ENCODE measurements around the gene CHMP5. TPM values are rescaled to one million over a fixed set of nuclear protein-coding genes. Genes with fewer than 3 reads are reported as not detected.

CHMP5 gene
- polyA plus RNA-seq, 1 donor from 2014 or later = 286 TPM

DNA sequence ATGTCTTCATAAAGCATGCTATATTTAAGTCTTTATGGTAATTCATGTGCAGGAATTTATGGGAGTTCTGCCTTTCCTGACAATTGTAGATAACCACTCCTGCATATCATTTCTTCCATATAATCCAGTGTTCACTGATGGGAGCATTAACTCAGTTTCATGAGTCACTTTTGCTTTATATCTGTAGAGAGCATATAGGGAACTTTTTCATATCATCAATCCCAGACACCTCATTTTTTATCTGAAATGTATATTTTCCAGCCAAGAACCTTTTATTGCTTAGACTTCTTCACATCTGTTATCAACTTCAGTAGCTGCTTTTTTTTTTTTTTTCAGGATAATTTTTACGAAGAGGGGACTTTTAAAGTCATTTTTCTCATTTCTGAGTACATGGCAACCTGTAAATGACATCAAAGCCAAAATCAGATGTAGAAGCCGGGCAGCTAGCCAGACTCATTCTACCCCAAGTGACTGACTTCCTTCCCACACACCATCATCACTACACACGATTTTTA lies 66.6 kb downstream of the CHMP5 start:
- Histone ChIP-seq H3K4me2 (ENCODE audit: low read length) (no peak overlapping the region), H3K9me2 (ENCODE audit: insufficient read depth, low read length) (no peaks in the 10 kb centered on the region), H3K4me3 (ENCODE audit: low read length) (no peak overlapping the region), H3K27me3 (ENCODE audit: insufficient read depth, low read depth, low read length) (no peaks in the 10 kb centered on the region), H3K79me2 (replicated peaks; ENCODE audit: insufficient read depth, low read length) (no peaks in the 10 kb centered on the region), H3K27ac (ENCODE audit: low read length) (no peak overlapping the region), H3K36me3 (ENCODE audit: insufficient read depth, low read length) (peaks cover 4% of the 10 kb centered on the region), H3K9ac (ENCODE audit: low read length) (no peak overlapping the region), H3K9me3 (ENCODE audit: low read length) (no peaks in the 10 kb centered on the region), H2AFZ (ENCODE audit: low read depth, low read length) (no peak overlapping the region), H4K20me1 (ENCODE audit: insufficient read depth) (no peaks in the 10 kb centered on the region), H3F3A (ENCODE audit: insufficient read depth, low read length, poor library complexity, severe bottlenecking) (no peaks in the 10 kb centered on the region)
- TF ChIP-seq, protein P1, sequence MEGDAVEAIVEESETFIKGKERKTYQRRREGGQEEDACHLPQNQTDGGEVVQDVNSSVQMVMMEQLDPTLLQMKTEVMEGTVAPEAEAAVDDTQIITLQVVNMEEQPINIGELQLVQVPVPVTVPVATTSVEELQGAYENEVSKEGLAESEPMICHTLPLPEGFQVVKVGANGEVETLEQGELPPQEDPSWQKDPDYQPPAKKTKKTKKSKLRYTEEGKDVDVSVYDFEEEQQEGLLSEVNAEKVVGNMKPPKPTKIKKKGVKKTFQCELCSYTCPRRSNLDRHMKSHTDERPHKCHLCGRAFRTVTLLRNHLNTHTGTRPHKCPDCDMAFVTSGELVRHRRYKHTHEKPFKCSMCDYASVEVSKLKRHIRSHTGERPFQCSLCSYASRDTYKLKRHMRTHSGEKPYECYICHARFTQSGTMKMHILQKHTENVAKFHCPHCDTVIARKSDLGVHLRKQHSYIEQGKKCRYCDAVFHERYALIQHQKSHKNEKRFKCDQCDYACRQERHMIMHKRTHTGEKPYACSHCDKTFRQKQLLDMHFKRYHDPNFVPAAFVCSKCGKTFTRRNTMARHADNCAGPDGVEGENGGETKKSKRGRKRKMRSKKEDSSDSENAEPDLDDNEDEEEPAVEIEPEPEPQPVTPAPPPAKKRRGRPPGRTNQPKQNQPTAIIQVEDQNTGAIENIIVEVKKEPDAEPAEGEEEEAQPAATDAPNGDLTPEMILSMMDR (IDR thresholded peaks at IDR 0.05; ENCODE audit: poor library complexity, severe bottlenecking) = no peak
- TF ChIP-seq TAF1 (IDR thresholded peaks at IDR 0.05; ENCODE audit: low read depth) = no peak
- no peak for TF ChIP-seq POLR2AphosphoS5 (IDR thresholded peaks at IDR 0.05)
- TF ChIP-seq MXI1 (conservative IDR thresholded peaks at IDR 0.05; ENCODE audit: poor library complexity, severe bottlenecking) = no peak

Other genes starting within 250 kb of the CHMP5 start
- gene DNAJA1, start 239.8 kb upstream of the CHMP5 start, polyA plus RNA-seq = 470 and 547 TPM in 2 replicates
- 25.4 and 27.4 TPM in 2 replicates for gene SMU1, start 188.4 kb upstream of the CHMP5 start, polyA plus RNA-seq
- gene B4GALT1, start 97.7 kb upstream of the CHMP5 start, polyA plus RNA-seq = 0.41 and 0.90 TPM in 2 replicates
- not detected in 2 replicates for gene SPINK4, start 24.9 kb upstream of the CHMP5 start, polyA plus RNA-seq
- gene BAG1, start 341 bp upstream of the CHMP5 start, polyA plus RNA-seq = 90.4 and 94.9 TPM in 2 replicates
- 14.3 and 14.7 TPM in 2 replicates for gene NFX1, start 25.5 kb downstream of the CHMP5 start, polyA plus RNA-seq
- not detected in 2 replicates for gene AQP7, start 137.5 kb downstream of the CHMP5 start, polyA plus RNA-seq
- 0.76 TPM in 1 of 2 replicates, not detected in the other for gene AQP3, start 182.5 kb downstream of the CHMP5 start, polyA plus RNA-seq
- gene NOL6, start 208.9 kb downstream of the CHMP5 start, polyA plus RNA-seq = 15.5 and 17.8 TPM in 2 replicates